ENCODE measurements around the gene IRX4. TPM values are rescaled to one million over a fixed set of nuclear protein-coding genes. Genes with fewer than 3 reads are reported as not detected.

Gene IRX4
- polyA plus RNA-seq, 3 donors = 0.06 TPM; not detected in 2

GRCh38 chr5:1916041-1917001, 33.6 kb upstream of the IRX4 start:
- WGBS, 3 donors = 83 to 87% (median 85%) methylated on average over 33 to 34 of the region's 34 CpGs
- H3K27ac ChIP-seq (ENCODE audit: low read depth, low read length) = no peak overlapping the region

- 92% methylated on average over 8 of the region's 8 CpGs for WGBS, 3 donors
- H3K27ac ChIP-seq (ENCODE audit: low read depth, low read length) = no peak overlapping the region
Measured at GRCh38 chr5:1915316-1915715, 32.6 kb upstream of the IRX4 start.

- 85 to 92% (median 88%) methylated on average over 8 of the region's 8 CpGs for WGBS, 3 donors
Measured at GRCh38 chr5:1914471-1914870, 31.7 kb upstream of the IRX4 start.

GRCh38 chr5:1913578-1913977, 30.9 kb upstream of the IRX4 start:
- 86 to 94% (median 93%) methylated on average over 15 of the region's 15 CpGs for WGBS, 3 donors
- no peak overlapping the region for H3K27ac ChIP-seq (ENCODE audit: low read depth, low read length)

More at GRCh38 chr5:1914471-1914870, 31.7 kb upstream of the IRX4 start:
- no peak overlapping the region for H3K27ac ChIP-seq (ENCODE audit: low read depth, low read length)

- H3K27ac ChIP-seq (ENCODE audit: low read depth, low read length) = no peak overlapping the region
- 74 to 80% (median 76%) methylated on average over 18 of the region's 18 CpGs for WGBS, 3 donors
Measured at GRCh38 chr5:1912951-1913565, 30.3 kb upstream of the IRX4 start.

- no peak overlapping the region for H3K27ac ChIP-seq (ENCODE audit: low read depth, low read length)
- WGBS, 3 donors = 85 to 87% (median 87%) methylated on average over 26 of the region's 26 CpGs
Measured at GRCh38 chr5:1911773-1912235, 29.1 kb upstream of the IRX4 start.

GRCh38 chr5:1910861-1911772, 28.4 kb upstream of the IRX4 start:
- H3K27ac ChIP-seq (ENCODE audit: low read depth, low read length) = no peak overlapping the region
- 76 to 89% (median 78%) methylated on average over 14 to 15 of the region's 15 CpGs for WGBS, 3 donors

- WGBS, 3 donors = 85 to 89% (median 89%) methylated on average over 31 of the region's 31 CpGs
Measured at GRCh38 chr5:1910081-1910760, 27.5 kb upstream of the IRX4 start.

GRCh38 chr5:1909346-1909985, 26.7 kb upstream of the IRX4 start:
- H3K27ac ChIP-seq (ENCODE audit: low read depth, low read length) = no peak overlapping the region
- 87 to 90% (median 87%) methylated on average over 15 of the region's 15 CpGs for WGBS, 3 donors

More at GRCh38 chr5:1910081-1910760, 27.5 kb upstream of the IRX4 start:
- no peak overlapping the region for H3K27ac ChIP-seq (ENCODE audit: low read depth, low read length)

- 80 to 89% (median 89%) methylated on average over 8 of the region's 8 CpGs for WGBS, 3 donors
- H3K27ac ChIP-seq (ENCODE audit: low read depth, low read length) = no peak overlapping the region
Measured at GRCh38 chr5:1908931-1909330, 26.2 kb upstream of the IRX4 start.

GRCh38 chr5:1907616-1908015, 24.9 kb upstream of the IRX4 start:
- 63 to 75% (median 71%) methylated on average over 8 of the region's 8 CpGs for WGBS, 3 donors
- H3K27ac ChIP-seq (ENCODE audit: low read depth, low read length) = no peak overlapping the region

GRCh38 chr5:1905108-1905507, 22.4 kb upstream of the IRX4 start:
- H3K27ac ChIP-seq (ENCODE audit: low read depth, low read length) = no peak overlapping the region
- WGBS, 3 donors = 78 to 96% (median 83%) methylated on average over 1 of the region's 1 CpG

- H3K27ac ChIP-seq (ENCODE audit: low read depth, low read length) = no peak overlapping the region
- WGBS, 3 donors = 76 to 83% (median 77%) methylated on average over 5 of the region's 5 CpGs
Measured at GRCh38 chr5:1901983-1902382, 19.3 kb upstream of the IRX4 start.

- 65 to 71% (median 69%) methylated on average over 5 of the region's 5 CpGs for WGBS, 3 donors
- no peak overlapping the region for H3K27ac ChIP-seq (ENCODE audit: low read depth, low read length)
Measured at GRCh38 chr5:1901061-1901460, 18.3 kb upstream of the IRX4 start.

- no peak overlapping the region for H3K27ac ChIP-seq (ENCODE audit: low read depth, low read length)
- 58 to 68% (median 63%) methylated on average over 5 of the region's 5 CpGs for WGBS, 3 donors
Measured at GRCh38 chr5:1899201-1899600, 16.5 kb upstream of the IRX4 start.

- WGBS, 3 donors = 79 to 86% (median 84%) methylated on average over 18 of the region's 18 CpGs
- H3K27ac ChIP-seq (ENCODE audit: low read depth, low read length) = no peak overlapping the region
Measured at GRCh38 chr5:1897816-1898450, 15.2 kb upstream of the IRX4 start.

- 64 to 76% (median 69%) methylated on average over 11 of the region's 11 CpGs for WGBS, 3 donors
- H3K27ac ChIP-seq (ENCODE audit: low read depth, low read length) = no peak overlapping the region
Measured at GRCh38 chr5:1897386-1897785, 14.7 kb upstream of the IRX4 start.
